ENCODE data around the gene MFSD12.
"Not testable (repeated sequence)": the region's sequence is repeated elsewhere in the genome, so short reads cannot be mapped to it uniquely, and the experiment has no call there.

The MFSD12 gene

DNA sequence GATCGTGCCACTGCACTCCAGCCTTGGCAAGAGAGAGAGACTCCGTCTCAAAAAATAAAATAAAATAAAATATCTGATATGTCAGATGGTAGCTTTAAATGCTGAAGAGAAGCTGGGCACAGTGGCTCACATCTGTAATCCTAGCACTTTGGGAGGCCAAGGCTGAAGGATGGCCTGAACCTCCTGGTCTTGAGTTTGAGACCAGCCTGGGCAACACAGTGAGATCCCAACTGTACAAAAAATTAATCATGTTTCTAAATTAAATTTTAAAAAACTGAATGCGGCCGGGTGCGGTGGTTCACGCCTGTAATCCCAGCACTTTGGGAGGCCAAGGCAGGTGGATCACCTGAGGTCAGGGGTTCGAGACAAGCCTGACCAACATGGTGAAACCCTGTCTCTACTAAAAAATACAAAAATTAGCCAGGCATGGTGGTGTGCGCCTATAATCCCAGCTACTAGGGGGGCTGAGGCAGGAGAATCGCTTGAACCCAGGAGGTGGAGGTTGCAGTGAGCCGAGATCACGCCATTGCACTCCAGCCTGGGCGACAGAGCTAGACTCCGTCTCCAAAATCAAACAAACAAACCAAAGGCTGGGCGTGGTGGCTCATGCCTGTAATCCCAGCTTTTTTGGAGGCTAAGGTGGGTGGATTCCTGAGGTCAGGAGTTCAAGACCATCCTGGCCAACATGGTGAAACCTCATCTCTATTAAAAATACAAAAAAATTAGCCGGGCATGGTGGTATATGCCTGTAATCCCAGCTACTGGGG lies 26.8 kb upstream of the MFSD12 start:
- not testable (repeated sequence) for DNase-seq

DNA sequence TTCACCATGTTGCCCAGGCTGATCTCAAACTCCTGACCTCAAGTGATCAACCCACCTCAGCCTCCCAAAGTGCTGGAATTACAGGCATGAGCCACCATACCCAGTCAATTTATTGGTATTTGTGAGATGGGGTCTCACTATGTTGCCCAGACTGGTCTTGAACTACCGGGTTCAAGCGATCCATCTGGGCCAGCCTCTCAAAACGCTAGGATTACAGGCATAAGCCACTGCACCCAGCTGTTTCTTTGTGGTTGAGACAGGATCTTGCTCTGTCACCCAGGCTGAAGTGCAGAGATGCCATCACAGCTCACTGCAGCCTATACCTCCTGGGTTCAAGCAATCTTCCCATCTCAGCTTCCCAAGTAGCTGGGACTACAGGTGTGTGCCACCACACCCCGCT lies 24.4 kb upstream of the MFSD12 start:
- DNase-seq = not testable (repeated sequence)

DNA sequence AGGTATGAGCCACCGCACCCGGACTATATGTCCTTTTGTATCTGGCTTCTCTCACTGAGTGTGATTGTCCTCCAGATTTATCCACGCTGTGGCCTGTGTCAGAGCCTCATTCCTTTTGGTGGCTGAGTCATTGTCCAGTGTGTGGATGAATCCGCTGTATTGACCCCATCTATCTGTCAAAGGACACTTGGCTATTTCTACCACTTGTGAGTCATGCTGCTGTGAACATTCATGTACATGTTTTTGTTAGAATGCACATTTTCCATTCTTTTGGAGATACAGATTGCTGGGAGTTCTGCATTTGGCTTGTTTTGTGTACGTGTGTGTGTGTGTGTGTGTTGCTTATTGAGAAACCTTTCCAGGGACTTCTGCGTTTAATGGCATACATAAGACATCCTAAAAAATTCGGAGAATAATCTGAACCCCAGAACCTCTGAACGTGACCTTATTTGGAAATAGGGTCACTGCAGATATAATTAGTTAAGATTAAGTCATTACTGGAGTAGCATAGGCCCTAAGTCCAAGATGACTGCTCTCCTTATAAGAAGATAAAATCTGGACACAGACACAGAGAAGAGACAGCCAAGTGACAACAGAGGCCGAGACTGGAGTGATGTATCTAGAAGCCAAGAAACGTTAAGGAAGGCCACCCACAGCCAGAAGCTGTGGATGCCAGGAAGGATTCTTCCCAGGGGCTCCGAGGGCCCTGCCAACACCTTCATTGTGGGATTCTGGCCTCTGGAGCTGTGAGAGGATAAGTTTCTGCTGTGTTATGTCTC lies 23.0 kb upstream of the MFSD12 start:
- DNase-seq = no peak

DNA sequence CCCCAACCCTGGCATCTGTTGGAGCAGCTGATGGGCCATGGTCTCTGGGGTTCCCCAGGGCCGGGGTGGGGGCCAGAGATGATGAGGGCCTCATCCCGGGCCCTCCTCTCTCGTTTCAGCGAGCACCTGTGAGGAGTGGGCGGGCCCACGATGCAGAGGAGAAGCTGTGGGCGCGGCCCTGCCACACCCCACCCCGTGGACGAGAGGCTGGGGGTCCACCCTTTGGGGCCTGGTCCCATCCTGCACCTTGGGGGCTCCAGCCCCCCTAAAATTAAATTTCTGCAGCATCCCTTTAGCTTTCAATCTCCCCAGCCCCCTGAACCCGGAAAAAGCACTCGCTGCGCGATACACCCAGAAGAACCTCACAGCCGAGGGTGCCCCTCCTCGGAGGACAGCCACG lies 21.0 kb upstream of the MFSD12 start:
- DNase-seq = no peak

DNA sequence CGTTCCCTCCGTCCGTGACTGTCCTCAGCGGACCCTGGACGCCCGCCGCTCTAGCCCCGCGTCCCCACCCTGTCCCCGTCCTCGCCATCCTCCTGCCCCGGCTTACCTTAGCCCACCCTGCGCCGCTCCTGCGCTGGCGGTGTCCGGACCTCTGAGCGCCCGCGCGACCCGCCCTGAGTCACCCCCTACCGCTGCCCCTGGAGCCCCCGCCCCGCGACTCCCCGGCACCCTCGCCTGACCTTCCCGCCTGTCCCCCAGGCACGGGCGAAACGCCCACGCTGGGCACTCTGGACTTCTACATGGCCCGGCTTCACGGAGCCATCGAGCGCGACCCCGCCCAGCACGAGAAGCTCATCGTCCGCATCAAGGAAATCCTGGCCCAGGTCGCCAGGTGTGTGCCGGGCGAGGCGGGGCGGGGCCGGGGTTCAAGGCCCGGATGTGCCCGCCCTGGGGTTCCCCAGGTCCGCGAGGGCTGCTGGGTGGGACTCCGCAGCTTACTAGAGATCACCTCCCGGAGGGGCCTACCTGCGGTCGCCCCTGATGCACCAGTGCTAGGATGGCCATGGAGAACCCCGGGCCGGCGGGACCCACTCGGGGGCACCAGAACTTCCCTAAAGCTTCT lies 20.4 kb upstream of the MFSD12 start:
- DNase-seq = no peak

DNA sequence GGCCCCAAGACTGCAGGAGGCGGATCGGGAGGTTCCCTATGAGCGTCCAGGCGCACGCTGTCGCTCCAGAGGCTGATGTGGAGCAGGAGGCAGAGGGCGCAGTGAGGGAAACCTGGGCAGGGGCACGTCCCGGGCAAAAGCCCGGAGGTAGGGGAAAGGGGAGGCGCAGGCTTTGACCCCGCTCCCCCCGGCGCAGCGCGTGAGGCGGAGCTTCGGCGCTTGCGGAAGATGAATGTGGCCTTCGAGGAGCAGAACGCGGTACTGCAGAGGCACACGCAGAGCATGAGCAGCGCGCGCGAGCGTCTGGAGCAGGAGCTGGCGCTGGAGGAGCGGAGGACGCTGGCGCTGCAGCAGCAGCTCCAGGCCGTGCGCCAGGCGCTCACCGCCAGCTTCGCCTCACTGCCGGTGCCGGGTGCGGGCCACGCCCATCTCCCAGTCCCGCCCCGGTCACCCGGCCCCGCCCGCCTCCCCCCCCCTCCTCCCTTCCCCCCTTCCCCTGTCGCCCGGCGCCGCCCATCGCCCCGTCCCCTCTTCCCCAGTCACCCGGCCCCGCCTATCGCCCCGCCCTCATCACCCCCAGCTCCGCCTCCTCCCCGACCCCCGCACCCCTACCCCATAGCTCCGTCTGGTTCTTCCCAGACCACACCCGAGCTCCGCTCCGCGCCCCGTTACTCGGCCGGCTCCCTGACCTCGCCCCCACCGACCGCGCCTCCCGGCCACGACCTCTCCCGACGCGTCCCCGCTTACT lies 19.5 kb upstream of the MFSD12 start:
- DNase-seq = no peak

DNA sequence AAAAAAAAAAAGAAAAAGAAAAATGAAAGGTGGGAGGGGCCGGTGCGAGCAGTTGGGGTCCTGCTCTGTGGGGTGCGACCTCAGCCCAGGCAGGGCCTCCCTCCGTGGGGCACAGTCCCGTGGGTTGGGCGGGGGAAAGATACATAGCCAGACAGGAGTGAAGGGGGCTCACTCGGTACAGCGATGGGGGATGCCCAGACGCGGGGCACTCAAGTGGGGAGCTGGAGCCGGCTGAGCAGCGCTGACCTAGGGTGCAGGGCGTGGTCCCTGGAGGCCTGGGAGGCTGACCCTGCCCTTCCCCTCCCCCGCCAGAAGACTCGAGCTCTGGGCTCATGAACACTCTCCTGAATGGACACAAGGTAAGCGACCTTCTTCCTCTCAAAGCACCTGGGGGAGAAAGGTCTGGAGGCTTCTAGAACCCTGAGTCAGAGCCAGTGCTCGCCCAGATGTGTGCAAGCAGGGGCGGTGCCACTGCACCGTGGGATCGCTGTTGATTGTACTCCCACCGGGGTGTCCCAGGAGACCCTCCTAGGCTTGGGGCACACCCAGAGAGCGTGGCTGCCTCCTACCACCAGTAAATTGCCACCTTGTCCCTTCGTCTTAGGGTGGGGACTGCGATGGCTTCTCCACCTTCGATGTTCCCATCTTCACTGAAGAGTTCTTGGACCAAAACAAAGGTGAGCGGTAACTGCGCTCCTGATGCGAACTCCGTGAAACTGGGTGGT lies 18.7 kb upstream of the MFSD12 start:
- no peak for DNase-seq

DNA sequence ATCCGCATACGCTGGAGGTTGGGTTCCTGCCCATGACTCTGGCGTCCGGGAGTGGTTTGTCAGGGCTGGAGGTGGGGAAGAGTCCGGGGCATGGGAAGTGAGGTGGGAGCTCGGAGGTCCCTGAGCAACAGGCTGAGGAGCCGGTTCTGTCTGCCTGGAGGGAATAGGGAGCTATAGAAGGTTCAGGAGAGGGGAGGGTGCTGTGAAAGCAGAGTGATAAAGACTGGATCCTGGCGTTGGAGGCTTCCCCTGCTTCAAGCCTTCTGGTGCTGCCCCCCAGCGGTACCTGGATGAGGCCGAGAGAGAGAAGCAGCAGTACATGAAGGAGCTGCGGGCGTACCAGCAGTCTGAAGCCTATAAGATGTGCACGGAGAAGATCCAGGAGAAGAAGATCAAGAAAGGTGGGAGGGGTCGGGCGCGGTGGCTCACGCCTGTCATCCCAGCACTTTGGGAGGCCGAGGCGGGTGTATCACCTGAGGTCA lies 17.9 kb upstream of the MFSD12 start:
- no peak for DNase-seq

DNA sequence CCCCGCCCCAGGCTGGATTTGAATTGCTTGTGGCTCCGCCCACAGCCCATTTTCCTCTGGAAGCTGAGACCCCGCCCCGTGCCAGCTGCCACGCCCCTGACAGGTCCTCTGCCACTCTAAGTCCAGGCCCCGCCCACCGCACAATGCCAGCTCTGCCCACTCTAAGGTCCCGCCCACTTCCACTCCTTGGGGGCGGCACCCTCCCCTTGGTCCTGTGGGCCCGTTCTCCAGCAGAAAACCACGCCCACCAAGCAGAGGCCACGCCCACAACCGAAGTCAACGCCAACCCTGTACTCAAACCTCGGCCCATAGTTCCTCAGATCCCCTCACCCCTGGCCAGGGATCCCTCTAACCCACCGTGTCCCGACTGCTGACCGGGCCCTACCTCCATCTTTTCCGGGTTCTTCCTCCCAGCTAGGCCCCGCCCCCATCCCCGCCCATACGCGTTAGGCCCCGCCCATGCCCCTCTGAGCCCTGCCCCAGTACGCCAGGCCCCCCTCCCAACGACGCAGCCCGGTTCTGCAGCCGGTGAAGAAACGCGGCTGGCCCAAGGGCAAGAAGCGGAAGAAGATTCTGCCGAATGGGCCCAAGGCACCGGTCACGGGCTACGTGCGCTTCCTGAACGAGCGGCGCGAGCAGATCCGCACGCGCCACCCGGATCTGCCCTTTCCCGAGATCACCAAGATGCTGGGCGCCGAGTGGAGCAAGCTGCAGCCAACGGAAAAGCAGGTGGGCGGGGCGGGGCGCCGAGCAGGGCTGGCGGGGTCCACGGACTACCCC lies 16.7 kb upstream of the MFSD12 start:
- DNase-seq = no peak

DNA sequence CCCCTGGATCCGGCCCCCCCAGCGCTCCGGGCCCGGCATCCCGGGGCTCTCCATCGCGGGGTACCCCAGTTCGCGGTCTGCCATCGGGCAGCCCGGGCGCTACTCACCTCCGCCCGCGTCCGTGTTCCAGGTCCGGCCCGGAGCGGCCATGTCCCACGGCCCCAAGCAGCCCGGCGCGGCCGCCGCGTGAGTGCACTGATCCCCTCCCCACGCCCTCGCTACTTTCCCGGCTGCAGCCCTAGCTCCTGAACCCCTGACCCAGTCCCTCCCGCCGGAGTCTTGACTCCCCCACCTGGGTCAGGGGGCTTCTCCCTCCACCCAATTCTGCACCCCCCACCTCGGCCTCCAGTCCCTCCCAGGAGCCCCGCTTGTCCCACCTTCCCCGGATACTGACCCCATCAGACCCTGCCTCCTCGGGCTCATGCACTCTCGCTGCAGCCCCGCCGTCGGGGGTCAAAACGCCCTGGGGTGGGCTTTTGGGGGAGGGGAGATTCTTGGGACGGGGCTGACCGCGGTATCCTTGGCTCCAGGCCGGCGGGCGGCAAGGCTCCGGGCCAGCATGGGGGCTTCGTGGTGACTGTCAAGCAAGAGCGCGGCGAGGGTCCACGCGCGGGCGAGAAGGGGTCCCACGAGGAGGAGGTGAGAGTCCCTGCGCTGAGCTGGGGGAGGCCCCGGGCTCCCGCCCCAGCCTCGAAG lies 15.9 kb upstream of the MFSD12 start:
- no peak for DNase-seq

DNA sequence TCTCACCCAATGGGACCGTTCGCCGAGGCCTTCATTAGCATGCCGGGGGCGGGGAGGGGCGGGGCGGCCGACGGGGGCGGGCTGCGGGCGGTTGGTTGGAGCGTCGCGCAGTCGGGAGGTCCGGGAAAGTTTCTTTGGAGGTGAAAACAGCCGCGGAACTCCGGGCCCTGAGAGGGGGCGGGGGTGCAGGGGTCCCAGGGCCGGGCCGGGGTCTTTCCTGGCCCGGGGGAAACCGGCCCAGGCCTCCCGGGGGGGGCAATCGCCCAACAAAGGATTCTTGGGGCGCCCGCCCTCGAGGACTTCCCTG lies 15.4 kb upstream of the MFSD12 start, which contains the start of gene HMG20B:
Gene HMG20B, plus strand, starts transcription at position 90 of the 307 bp plus-strand sequence. CDS start 366 bp downstream, outside the sequence.
- DNase-seq = no peak

DNA sequence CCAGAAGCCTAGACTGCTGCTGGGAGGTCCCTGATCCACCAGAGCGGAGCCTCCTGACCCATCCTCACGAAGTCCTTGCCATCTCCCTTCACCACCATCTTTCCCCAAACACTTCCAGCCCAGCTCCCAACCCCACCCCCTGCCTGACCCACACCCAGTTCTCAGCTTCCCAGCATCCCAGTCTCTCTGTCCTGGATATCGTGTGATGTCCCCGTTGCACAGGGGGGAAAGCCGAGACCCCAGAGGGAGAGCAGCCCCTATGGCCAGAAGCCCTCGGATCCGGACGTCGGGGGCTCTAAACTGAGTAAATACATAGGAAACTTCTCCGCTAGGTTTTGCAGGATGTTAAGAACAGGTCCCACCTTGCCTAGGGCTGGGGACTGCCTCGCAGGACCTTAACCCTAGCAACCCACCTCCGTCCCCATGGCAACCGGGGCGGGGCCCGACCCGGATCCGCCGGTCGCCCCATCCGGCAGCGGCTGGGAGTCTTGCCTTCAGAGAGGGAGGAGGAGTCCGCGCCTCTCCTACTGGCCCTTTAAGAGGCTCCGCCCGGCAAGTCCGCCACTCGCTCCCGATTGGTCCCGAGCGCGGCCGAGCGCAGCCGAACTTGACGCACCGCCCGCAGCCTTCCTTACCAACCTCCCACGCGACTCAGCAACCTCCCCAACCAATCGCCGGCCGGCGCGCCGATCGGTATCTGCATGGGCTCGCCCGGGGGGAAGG lies 14.9 kb upstream of the MFSD12 start:
- DNase-seq = peak; percentile 98

DNA sequence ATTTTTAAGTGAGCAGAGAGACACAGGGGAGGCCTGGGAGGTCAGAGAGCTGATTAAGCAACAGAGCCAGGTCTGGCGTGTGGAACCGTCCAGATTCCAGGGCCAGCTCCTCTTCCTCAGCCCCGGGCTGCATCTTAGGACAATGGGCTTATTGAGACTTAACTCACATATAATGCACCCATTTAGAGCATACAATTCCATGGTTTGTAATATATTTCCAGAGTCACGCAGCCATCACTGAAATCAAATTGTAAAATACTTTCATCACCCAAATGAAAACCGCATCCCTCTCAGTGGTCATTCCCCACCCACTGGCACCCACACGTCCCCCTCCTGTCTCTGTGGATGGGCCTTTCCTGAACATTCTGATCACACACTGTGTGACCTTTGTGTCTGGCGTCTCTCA lies 13.2 kb upstream of the MFSD12 start:
- DNase-seq = no peak

DNA sequence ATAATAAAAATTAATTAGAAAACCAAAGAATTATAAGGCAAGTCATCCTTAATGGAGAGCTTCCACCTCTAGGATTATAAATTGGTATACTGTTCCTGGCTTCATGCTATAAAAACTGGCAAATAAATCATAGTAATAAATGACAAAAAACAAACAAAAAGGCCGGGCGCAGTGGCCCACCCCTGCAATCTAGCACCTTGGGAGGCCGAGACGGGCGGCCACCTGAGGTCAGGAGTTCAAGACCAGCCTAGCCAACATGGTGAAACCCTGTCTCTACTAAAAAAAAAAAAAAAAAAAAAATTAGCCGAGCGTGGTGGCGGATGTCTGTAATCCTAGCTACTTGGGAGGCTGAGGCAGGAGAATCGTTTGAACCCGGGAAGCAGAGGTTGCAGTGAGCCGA lies 12.7 kb upstream of the MFSD12 start:
- not testable (repeated sequence) for DNase-seq

DNA sequence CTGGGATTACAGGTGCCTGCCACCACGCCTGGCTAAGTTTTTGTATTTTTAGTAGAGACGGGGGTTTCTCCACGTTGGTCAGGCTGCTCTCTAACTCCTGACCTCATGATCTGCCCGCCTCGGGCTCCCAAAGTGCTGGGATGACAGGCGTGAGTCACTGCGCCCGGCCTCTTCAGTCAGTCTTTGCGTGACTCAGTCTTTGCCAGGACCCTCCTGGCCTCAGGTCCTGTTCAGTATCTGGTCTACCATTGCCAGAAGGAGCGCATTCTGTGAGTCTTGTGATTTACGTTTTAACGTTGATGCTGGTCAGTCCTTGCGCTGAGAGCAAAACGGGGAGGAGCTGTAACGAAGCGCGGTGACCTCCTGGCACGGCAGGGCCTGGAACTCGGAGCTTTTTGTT lies 7.8 kb upstream of the MFSD12 start:
- no peak for DNase-seq

DNA sequence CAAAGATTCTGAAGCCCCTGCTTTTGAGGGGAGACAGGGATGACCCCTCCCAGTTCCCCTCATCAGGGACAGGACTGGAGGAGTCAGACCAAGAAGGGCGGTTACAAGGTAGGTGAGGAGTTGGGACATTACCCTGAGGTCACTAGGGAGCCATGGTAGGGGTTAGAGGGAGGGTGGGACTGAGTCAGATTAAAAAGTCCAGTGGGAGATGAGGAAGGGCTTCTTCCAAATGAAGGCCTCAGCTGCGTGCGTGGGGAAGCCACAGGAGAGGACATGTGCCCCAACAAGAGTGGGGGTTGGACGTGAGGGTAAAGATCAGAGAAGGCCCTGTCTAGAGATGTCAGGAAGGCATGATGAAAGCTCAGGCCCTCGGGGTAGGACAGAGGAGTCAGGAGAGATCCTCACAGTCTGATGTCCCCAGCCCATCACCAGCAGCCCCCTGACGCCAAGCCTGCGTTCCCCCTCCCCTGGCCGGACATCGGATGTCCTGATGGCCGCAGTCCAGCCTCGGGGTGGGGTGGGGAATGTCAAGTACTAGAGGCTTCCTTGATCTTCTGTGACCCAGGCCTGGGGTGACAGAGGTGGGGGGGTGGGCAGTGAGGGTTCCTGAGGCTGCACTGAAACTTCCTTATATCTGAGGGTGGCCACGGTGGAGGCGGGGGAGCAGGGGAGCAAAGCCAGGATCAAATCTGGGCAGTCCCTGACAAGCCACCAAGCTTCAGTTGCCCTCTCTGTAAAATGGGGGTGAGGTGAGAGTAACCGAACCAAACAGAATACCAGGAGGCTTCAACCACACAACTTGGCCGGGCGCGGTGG lies 6.5 kb upstream of the MFSD12 start:
- DNase-seq = no peak

DNA sequence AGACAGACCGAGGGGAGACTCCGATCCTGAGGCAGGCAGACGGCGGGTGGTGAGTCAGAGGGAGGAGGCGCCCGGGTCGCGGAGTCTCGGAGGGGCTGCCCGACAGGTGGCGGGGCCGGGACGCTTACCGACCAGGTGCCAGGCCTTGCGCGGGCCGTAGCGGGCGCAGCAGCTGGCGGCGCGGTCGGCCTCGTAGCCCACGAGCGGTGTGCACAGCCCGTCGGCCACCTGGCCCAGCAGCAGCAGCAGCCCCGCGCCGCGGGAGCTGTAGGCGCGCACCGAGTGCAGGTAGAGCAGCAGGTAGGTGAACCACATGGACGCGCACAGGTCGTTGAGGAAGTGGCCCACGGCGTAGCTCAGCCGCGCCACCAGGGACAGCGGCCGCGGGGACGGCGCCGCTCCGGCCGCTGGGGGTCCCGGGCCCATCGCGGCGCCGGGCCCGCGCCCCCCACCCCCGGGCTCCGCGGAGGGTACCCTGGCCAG lies 367 bp downstream of the MFSD12 start:
- DNase-seq = no peak

DNA sequence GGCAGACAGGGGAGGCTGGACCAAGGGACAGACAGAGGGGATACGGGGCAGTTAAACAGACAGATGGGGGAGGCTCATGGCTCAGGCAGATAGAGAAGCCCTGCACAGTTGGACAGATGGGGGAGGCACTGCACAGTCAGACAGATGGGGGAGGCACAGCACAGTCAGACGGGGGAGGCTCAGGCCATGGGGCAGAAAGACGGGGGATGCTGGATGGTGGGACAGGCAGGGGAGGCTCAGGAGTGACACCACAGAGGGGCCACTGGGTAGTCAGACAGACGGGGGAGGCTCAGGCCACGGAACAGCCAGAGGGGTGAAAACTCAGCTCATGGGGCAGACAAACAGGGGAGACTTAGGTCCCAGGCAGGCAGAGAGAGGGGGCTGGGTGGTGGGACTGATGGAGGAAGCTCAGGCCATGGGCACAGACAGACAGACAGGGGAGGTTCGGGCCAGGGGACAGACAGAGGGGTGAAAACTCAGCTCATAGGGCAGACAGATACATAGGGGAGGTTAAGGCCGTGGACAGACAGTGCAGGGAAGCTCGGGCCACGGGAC lies 886 bp downstream of the MFSD12 start:
- DNase-seq = no peak

Data from NCI-H524 treated with DMSO at 0.1 percent for 48 hours (cell line).